GM19438 (cell line): ENCODE results near the gene ZC2HC1B.

Experiments
- ATAC-seq: cut with Tn5 transposase; IDR thresholded peaks from one replicate; pipeline ENCODE4 v1.9.1; 2021; ENCODE audit warnings: low read depth; ENCODE audit not compliant: unreplicated experiment

The ZC2HC1B gene

DNA sequence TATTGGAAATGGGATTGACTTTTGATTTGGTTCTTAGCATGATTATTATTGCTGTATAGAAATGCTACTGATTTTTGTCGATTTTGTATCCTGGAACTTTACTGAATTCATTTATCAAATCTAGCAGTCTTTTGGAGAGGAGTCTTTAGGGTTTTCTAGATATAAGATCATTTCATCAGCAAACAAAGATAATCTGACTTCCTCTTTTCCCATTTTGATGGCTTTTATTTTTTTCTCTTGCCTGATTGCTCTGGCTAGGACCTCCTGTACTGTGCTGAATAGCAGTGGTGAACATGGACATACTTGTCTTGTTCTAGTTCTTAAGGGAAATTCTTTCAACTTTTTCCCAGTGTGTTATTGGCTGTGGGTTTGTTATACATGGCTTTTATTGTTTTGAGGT, 64.6 kb downstream of the ZC2HC1B start:
- no peak for ATAC-seq

DNA sequence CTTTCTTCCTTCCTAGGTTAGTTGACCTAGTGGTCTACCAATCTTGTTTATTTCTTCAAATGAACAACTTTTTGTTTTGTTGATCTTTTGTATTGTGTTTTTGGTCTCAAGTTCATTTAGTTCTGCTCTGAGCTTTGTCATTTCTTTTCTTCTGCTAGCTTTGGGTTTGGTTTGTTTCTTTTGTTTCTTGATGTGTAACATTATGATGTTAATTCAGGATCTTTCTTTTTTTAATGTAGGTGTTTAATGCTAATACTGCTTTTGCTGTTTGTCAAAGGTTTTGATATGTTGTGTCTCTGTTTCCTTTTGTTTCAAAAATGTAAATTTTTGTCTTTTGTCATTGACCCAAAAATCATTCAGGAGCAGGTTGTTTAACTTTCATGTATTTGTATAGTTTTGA, 65.7 kb downstream of the ZC2HC1B start:
- no peak for ATAC-seq

DNA sequence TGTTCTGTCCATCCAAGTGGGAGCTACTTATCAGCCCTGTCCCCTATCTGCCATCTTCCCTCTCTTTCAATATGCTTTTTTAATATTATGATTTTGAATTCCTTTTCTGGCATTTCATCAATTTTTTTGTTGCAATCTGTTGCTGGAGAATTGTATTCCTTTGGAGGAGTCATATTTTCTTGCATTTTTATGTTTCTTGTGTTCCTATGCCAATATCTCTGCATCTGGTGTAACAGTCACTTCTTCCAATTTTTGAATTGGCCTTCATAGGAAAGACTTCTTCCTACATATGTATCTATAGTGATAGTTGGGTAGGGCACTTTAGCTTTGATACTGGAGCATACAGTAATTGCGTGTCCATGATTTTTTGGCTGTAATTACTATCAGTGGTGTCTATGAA, 70.1 kb downstream of the ZC2HC1B start:
- ATAC-seq = no peak

DNA sequence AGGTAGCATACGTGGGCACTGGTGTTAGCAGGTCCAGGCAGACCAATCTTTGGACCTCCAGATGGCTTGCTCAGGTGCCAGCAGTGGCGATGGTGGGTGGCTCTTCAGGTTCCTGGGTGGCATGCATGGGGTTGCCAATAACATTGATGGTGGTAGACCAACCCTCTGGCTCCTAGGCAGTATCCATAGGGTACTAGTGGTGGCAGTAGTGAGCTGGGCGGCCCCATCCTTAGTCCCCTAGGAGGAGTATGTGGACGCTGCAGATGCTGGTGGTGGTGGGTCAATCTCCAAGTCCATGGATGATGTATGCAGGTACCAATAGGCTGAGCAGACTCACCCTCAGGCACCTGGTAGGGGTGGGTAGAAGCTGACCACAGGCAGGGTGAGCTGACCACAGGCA, 70.6 kb downstream of the ZC2HC1B start:
- ATAC-seq = no peak

DNA sequence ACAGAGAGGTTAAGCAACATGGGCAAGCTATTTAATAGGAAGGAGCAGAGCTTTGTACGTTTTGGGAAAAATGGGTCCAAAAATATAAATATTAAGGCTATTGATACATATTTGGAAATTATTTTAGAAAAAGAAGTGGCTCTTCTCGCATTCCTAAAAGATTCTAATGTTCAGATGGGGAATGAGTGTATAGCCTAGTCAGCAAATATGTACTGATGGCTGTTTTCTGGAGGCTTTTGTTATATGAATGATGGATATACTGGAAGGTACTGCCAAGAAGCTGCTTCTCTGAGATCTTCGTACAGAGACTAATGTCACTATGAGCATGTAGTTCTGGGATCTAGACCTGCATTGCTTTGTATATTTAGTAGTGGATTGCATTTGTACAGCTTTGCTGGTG, 72.1 kb downstream of the ZC2HC1B start:
- ATAC-seq = no peak

DNA sequence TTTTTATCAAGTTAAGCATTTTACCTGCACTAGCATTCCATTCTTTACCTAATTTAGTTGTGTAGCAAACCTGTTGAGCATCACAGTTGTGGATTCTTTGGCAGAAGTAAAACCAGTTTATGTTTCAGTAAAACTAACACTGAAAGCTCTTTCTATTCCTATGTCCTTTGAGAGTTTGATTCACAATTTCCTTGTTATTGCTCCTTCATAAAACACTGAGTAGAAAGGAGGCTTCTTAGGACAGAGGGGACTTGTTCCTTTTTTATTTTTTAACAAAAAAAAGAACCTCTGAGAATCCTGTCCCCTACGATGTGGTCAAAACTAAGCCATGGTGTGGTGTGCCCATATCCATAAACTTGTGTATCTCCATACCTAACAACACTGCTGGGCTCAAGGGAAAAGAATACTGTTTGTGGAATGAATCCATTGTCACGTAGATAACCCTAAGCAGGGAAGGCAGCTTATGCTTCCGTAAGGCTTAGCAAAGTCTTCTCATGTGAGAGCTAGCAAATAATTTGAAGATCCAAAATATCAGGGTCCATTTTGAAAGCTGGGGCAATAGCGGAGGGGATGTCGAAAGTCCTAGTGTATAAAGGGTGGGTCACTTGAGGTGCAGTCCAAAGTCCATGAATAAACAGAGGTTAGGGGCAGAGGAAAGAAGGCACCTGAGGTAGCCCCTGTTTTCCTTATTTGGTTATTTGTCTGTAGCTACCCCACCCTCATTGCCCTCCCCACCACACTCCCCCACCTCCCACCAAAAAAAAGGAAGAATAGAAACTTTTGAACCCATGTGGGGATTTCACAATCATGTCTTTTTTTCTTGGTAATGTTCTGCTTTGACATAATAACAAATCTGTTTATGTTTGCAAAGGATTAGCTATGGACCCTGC, 72.7 kb downstream of the ZC2HC1B start:
- no peak for ATAC-seq

DNA sequence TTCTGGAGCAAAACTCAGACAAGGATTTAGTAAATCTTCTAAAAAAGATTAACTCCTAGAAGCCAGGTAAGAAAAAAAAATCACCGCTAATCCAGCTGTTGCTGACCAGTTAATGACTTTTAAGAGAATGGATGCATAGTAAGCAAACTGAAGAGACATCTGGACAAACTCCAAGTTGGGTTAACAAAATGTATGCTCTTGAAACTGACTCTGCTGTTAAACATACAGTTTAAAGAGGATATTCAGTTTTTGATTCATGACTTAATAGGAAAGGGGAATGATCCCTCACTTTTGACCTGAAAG, 73.3 kb downstream of the ZC2HC1B start:
- no peak for ATAC-seq

DNA sequence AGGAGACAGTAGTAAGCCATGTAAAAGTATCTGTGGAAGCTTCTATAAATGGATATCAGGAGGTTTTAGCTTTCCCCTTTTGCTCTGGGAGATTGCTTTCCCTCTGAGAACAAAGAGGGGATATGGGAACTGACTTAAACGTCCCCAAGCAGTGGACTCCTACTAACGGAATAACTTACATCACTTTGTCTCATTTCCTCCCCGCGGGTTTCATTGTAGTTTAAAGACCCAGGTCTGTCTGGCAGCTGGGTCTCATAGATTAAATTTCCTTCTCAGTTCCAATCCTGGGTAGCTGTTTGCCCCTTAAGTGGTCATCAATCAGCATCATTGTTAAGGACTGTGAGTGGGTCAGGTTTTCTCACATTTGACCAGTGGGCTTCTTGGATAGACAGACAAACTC, 75.1 kb downstream of the ZC2HC1B start:
- no peak for ATAC-seq

DNA sequence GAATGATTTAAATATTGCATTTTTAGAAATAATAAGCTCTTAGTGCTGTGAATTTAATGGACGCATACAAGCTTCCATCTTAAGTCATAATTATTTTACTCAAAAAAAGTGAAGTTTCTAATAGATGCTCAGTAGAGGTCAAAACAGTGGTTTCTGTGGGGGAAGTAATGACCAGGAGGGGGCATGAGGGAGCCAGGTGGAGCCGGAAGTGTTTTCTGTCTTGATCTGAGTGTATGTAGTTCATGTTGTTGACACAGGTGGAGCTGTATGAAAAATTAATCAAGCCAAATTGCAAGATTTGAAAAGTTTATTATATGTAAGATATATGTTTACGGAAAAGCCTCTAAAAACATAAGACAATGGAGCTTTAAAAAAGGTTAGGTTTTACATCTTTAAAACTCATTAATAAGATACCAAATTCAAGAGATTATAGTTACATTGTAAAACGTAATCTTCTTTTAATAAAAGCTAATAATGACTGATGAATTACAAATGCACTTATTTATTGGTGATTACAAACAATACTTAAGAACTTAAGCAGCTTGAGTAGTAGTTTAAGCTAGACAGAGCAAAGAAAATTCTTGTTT, 75.8 kb downstream of the ZC2HC1B start:
- peak; percentile 91 for ATAC-seq

DNA sequence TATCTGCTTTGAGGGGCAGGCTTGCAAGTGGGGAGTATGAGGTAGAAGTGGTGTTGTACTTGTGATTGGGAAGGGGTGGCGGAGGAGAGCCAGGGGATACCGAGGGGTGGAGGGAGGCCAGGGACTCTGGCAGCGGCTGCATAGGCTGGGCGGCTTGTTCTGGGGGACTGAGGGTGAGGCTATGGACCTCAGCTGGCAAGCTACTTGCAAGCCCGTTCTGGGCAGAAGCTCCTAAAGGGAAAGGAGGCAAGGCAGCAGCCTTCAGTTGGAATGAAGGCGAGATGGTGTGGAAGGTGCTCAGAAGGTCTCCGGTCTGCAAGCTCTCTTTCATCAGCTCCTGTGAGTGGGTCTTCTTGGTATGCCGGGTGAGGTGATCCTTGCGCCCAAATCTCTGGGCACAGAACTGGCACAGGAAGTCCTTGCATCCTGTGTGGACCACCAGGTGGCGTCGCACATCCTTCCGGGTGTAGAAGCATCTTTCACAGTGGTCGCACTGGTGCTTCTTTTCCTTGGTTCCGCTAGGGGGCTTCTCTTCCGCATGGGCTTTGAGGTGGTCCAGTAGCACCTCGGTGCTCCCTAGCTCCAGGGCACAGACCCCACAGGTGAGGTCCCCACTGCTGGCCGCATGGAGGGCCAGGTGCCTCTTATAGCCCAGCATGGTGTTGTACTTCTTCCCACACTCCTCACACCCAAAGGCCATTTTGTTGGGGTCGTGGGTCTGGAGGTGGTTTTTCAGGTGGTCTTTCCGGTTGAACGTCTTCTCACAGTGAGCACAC, 77.8 kb downstream of the ZC2HC1B start:
- ATAC-seq = no peak

DNA sequence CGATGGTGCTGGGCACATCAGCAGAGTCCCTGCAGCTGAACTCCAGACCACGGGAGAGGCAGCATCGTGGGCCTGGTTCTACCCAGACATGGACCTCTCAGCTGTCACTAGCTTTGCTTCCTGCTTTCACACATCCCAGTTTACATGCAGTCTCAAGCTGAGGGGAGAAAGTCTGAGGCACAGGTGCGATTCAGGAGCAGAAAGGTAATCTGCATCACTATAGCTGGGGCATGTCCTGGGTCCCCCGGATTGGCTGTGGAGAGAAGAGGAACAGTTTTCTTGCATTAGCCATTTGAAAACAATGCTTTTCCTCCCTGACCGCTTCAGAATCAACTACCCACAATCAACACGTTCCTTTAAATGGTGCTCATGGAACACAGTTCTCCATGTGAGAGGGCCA, 83.9 kb downstream of the ZC2HC1B start:
- no peak for ATAC-seq

DNA sequence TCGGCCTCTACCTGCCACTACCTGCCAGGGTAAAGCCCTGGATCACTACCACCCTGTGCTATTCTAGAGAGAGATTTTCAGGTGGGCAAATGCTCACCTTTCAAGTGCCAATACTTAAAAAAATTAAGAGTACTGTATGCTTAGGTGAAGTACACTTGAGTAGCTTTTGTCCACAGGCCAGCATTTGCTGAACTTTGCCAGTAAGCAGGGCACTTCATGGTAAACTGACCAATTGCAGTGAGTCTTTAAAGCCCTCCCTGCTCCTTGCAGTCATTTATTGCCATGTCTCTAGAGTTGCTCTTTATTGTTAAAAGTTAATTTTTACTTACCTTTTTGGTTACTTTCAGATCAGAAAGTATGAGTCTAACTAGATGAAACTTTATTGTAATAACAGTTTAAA, 85.3 kb downstream of the ZC2HC1B start:
- no peak for ATAC-seq

DNA sequence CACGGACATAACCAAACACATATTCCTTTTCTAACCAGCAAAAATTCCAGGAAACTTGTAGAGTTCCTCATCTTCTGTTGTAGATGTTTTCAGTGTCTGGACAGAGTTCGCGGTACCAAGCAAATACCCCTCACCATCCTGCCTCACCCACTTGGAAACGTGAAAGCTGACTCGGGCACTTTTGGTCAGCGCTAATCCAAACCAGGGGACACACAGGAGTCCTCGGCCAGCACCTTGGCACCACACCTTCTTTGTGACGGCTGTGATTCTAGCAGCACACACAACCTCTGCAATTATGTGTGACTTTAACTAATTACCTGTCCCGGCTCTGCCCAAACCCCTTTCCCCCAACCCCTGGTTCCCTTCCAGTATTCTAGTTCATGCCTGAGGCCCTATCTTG, 85.7 kb downstream of the ZC2HC1B start:
- no peak for ATAC-seq

DNA sequence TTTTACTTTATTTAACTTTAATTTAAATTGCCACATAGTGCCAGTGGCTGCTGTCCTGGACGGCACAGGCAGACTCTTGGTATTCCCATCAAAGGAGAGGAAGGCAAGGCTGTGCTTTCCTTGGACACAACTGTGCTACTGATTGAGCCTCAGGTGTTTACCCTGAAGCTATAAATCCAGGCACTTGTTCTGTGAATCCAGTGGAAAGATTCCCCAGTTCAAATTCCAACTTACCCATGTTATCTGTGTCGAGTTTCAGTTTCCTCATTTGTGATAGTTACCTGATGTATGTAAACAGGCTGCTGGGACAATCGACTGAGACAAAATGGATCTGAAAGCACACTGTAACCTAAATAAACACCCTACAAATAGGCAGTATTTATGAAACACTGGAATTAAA, 86.6 kb downstream of the ZC2HC1B start:
- ATAC-seq = no peak

DNA sequence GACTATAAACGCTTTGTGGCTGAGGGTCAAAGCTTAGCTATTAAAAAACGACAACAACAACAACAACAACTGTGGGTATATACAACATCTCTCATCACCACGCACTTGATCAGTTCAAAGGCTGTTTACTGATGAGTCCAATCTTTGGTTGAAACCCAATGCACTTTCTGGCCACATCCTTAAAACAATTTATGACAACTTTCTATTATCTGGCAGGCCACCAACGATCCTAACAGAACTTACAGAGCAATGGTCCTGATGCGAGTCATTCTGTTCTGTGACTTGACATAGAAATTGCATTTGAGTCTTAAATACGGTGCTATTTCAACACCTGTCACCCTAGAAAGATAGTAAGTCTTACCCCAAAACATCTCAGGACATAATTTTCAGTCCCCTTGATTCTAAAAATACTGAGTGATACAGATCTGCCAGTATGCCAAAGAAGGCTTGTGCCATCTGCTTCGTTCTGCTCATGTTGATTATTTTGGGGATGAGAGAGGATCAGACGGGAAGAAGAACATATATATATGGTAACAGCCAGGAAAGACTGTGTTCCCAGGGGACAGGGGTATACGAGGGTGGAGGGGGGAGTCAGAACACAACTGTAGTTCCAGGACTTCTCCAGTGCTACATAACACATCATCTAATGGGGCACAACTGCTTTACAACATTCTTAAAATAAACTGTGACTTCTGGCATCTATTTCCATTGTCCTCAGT, 87.9 kb downstream of the ZC2HC1B start:
- no peak for ATAC-seq

DNA sequence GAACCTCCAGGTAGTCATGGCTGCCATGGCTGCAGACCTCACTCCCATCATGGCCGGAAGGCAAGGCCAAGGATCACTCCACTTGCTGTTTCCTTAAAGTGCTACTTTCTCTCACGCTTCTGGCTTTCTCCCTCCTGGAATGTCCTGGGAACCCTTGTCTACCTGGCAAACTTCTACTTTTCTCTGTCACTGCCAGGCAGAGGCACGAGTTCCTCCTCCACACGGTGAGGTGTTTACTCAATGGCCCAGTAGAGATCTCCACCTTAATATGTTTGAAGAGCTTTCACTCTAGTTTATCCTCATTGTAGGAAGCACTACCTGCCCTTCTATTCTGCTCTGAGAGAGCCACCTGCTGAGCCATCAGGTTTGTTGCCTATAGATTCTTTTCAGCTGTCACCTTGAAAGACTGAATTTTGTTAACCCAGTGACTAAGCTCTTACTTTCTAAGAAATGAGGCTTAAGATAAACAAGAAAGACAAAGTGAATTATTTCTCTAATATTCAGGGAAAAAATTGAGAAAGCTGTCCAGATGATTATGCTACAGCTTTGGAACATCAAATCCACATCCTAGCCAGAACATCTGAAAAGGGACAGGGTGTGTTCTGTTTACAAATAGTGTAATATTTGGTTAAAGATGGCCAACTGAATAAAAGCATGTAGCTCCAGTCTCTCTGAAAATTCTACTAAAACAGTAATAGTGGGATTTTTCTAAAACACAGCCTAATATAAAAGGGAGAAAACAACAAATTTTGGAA, 88.8 kb downstream of the ZC2HC1B start:
- ATAC-seq = no peak

DNA sequence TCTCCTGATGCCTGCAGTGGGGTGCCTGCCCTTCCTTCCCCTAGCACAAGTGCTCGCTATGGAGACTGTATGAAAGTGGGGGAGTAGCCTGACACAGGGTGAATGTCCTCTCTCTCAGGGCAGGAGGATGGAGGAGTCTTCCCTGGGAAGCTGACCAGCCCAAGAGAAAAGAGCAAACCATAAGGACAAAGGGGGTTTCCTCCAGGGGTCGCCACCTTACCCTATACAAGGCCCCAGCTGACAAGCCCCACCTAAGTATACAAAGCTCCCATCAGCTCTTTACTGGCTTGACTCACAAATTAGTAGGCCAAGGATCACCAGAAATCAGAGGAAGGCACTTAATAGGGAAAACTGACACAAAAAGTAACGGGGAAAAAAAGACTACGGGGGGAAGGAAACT, 89.6 kb downstream of the ZC2HC1B start:
- ATAC-seq = no peak

DNA sequence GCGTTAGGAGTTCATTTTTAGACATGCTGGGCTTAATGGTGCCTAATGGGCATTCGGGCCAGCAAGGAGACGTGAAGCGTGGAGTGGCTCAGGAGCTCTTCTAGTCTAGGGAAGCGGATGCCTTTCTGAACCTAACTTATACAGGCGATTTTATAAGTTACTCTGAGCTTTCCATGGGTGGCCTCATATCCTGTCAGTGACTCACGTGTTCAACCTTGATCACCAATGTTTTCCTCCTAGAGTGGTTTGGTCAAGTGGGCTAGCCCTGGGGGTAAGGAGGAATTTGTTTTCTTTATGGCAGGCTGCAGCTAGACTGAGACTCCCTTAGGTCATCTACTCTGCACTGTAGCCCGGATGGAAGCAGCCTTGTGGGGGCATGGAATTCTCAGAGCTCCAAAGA, 91.7 kb downstream of the ZC2HC1B start:
- no peak for ATAC-seq

DNA sequence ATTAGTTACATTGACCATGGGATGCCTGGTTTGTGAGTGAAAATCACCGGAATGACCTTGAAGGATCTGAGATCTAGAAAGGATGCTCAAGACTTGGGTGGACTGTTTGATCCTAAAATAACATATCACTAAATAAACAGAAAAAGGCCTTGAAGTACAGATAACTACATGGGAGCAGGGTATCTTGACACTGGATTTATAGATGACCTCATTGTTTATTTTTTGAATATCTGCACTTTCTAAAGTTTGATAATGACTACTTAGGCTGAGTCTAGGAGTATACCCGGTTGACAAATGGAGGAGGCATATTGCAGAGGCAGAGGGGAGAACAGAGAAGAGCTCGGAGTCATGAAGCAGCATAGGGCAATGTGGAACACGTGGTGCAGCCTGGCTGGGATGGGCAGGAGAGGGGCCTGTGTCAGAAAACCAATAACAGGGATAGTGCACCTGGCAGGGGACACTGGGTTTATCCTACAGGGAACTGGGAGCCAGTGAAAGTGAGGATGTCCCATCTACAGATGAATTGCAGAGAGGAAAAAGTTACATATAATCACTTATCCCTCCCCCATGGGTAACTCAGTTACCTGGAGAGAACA, 93.5 kb downstream of the ZC2HC1B start:
- no peak for ATAC-seq

DNA sequence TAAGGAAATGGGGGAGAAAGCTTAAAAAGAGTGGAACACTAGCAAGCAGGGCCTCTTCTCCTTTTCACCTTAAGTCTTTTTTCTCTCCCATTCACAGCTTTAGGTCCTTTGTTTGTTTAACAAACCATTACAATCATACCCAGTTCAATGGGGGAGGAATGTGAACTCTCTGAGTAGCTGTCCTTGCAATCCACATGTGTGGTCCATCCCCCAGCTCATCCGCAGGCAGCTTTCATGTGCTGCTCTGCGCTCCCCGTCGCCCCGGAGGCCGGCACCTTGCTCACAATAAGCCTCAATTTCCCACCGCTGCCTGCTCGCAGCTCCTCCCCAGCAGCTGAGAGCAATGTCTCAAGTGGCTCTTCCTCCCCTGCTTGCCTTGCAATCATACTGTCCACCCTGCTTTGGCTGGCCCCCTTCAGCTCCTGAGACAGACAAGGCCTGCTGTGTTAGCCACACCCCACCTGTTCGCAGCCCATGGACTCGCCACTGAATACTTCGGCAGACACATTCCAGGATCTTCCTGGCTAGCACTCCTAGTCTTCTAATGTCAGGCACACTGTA, 94.6 kb downstream of the ZC2HC1B start:
- no peak for ATAC-seq
